K562 (cell line): ENCODE results near the gene ATP8A1. TPM values are rescaled to one million over a fixed set of nuclear protein-coding genes. Genes with fewer than 3 reads are reported as not detected.

Experiments used
- ATAC-seq: fragments of 200-7000 bp; cut with Tn5 transposase; 3 replicates; pipeline ENCODE4 v1.9.1; 2020; ENCODE audit warnings: moderate library complexity
- BruUV-seq: library from RNA; stranded (reverse); fragments of 400-500 nt; replicated peaks from 2 replicates; lab custom pipeline; 2021; lab: Mats Ljungman, UMichigan
- CTCF ChIA-PET: fragments of 300-600 bp; formaldehyde crosslinking; extraction: SDS; loops from one replicate; lab custom pipeline; 2021; ENCODE audit warnings: low intra/inter-chr PET ratio; lab: Yijun Ruan, JAX
- POLR2A ChIA-PET: fragments of 300-600, 350-650 bp; sonication (Branson Sonifier 250); formaldehyde crosslinking; extraction: SDS; loops from one replicate; lab custom pipeline; 2021; ENCODE audit warnings: antibody characterized with exemption, inconsistent platforms; lab: Yijun Ruan, JAX
- DNase-seq, 4 experiments: peaks; one replicate each; pipeline versions ENCODE4 v3.0.0 to v3.0.0-alpha.2; 2011 to 2018; ENCODE audit warnings: low spot score in 3 of 4, mixed read lengths in 3 of 4; ENCODE audit errors: extremely low read depth in 1 of 4
- FAIRE-seq: peaks from 2 replicates; lab custom pipeline; 2011; peaks lifted over from hg19 to GRCh38; lab: Jason Lieb, UNC
- H2AFZ ChIP-seq: 2 replicates; pipeline ENCODE4 v1.6.0; 2011; ENCODE audit warnings: low read depth, low read length, control low read depth, inconsistent platforms
- H3K27ac ChIP-seq: fragments of 200-600 bp; 3 replicates; pipeline ENCODE4 v1.8.0; 2011; ENCODE audit warnings: low read depth, mild to moderate bottlenecking, control low read depth, inconsistent platforms, low read length, moderate library complexity, mixed read lengths; ENCODE audit errors: extremely low read depth
- H3K27me3 ChIP-seq, 2 experiments: fragments of 300-600 bp in 1 of 2; 2 replicates in 1 of 2; 3 replicates in 1 of 2; pipeline versions ENCODE4 v1.6.0 to v1.8.0; 2011; ENCODE audit warnings: inconsistent platforms in 2 of 2, low read length in 2 of 2, mild to moderate bottlenecking in 1 of 2, mixed read lengths in 1 of 2, moderate library complexity in 1 of 2; ENCODE audit not compliant: control insufficient read depth in 2 of 2, insufficient read depth in 2 of 2
- H3K36me3 ChIP-seq: fragments of 300-600 bp; 3 replicates; pipeline ENCODE4 v1.8.0; 2011; ENCODE audit warnings: mild to moderate bottlenecking, low read length, inconsistent platforms; ENCODE audit not compliant: control insufficient read depth, insufficient read depth
- H3K4me1 ChIP-seq, 2 experiments: fragments of 200-600 bp in 1 of 2; replicated peaks in 1 of 2; 2 replicates in 1 of 2; 3 replicates in 1 of 2; pipeline versions ENCODE4 v1.5.1 to v1.8.0; 2011; ENCODE audit warnings: inconsistent platforms in 2 of 2, low read length in 2 of 2, mild to moderate bottlenecking in 1 of 2, mixed read lengths in 1 of 2, moderate library complexity in 1 of 2; ENCODE audit not compliant: control insufficient read depth in 2 of 2, insufficient read depth in 2 of 2
- H3K4me2 ChIP-seq: 2 replicates; pipeline ENCODE4 v1.6.1; 2011; ENCODE audit warnings: low read length, control low read depth, inconsistent platforms, mixed read lengths; ENCODE audit not compliant: insufficient read depth
- H3K4me3 ChIP-seq: fragments of 200-600 bp; sonication (generic), shearing (Covaris generic); 2 replicates; pipeline ENCODE4 v1.5.1; 2016; ENCODE audit warnings: control low read depth, inconsistent platforms
- H3K79me2 ChIP-seq: fragments of 200-600 bp; 3 replicates; pipeline ENCODE4 v1.8.0; 2011; ENCODE audit warnings: low read length, inconsistent platforms; ENCODE audit not compliant: control insufficient read depth, insufficient read depth
- H3K9ac ChIP-seq, 2 experiments: 2 replicates each; pipeline versions ENCODE4 v1.6.0 to v1.6.1; 2011; ENCODE audit warnings: low read depth in 2 of 2, low read length in 2 of 2, control low read depth in 1 of 2, inconsistent platforms in 1 of 2, mild to moderate bottlenecking in 1 of 2, mixed read lengths in 1 of 2; ENCODE audit not compliant: insufficient read depth in 1 of 2
- H3K9me1 ChIP-seq: one replicate; pipeline ENCODE4 v1.6.0; 2011; ENCODE audit warnings: inconsistent platforms, mild to moderate bottlenecking, low read length, moderate library complexity; ENCODE audit not compliant: control insufficient read depth, insufficient read depth
- H3K9me3 ChIP-seq: replicated peaks from 2 replicates; pipeline ENCODE4 v1.5.1; 2011; ENCODE audit warnings: low read depth, low read length, inconsistent platforms; ENCODE audit not compliant: control insufficient read depth, insufficient read depth
- H4K20me1 ChIP-seq: replicated peaks from 2 replicates; pipeline ENCODE4 v1.6.1; 2011; ENCODE audit warnings: low read length, inconsistent platforms, mixed read lengths; ENCODE audit not compliant: control insufficient read depth, insufficient read depth
- DDX20 ChIP-seq: fragments of 450-650 bp; IDR thresholded peaks from 2 replicates; pipeline ENCODE4 v1.6.1; 2016; ENCODE audit warnings: missing genetic modification characterization, low read depth, mild to moderate bottlenecking, missing compliant biosample characterization, moderate library complexity
- TSHZ1 ChIP-seq: fragments of 250-450 bp; sonication (Bioruptor Pico); IDR thresholded peaks from 2 replicates; pipeline ENCODE4 v1.4.0; 2020; ENCODE audit warnings: mild to moderate bottlenecking, moderate library complexity
- ZNF384 ChIP-seq: IDR thresholded peaks from 2 replicates; pipeline ENCODE4 v1.6.1; 2012; ENCODE audit warnings: low read depth, low read length, improper control_type of control experiment
- WGBS: fragments of 100-300 bp; shearing (Covaris generic); methylation state at CpG from one replicate; pipeline ENCODE4 v1.1.6; 2016; ENCODE audit warnings: low coverage, mixed read lengths; ENCODE audit not compliant: insufficient coverage; ENCODE audit errors: missing lambda C conversion rate; 5-methylcytosine and 5-hydroxymethylcytosine counted together
- in situ Hi-C: fragments of 300-500 bp; cut with MboI; formaldehyde crosslinking; loops from 4 replicates; pipeline ENCODE4 v1.15.0; 2018; ENCODE audit warnings: inconsistent platforms, mixed read lengths
- intact Hi-C: fragments of 100-400 bp; cut with micrococcal nuclease; formaldehyde crosslinking; loops from 2 replicates; pipeline ENCODE4 v1.14.2; 2022
- polyA plus RNA-seq, 8 experiments: library from polyadenylated mRNA; depleted of rRNA in 4 of 8; stranded (reverse) in 5 of 8; unstranded in 3 of 8; fragments of >200 nt; fragmentation: Nextera tagmentation in 2 of 8; fragmentation: Illumina TruSeq in 1 of 8; extraction: Ambion mirVana in 2 of 8; extraction: Trizol in 1 of 8; gene quantifications; 2 replicates each; pipeline versions ENCODE4 v1.2.1 to v1.2.3, GENCODE V29; 2011 to 2014; ENCODE audit warnings: inconsistent platforms in 1 of 8, missing spikeins in 1 of 8
- total RNA-seq, 7 experiments: library from RNA; depleted of rRNA in 6 of 7; stranded (reverse); fragments of >200 nt in 6 of 7; fragmentation: Illumina TruSeq in 2 of 7; extraction: Trizol in 2 of 7; gene quantifications; 2 replicates each; pipeline versions ENCODE4 v1.2.1 to v1.2.3, GENCODE V29; 2011 to 2021; ENCODE audit warnings: low replicate concordance in 1 of 7

Gene ATP8A1
- total and polyA plus RNA-seq, 9 of the 15 experiments (the other 6 are each of a cell fraction or from before 2014, with no cell fraction given), result 0.05 to 0.29 (median 0.07) TPM; not detected in 2

- TF ChIP-seq TSHZ1 (CRISPR knock-in tag) (no peak), DDX20 (tag) (no peak)
These were observed 23.1 kb downstream of the ATP8A1 start (continued) for GRCh38 chr4:42633605-42634388.

- no peaks in the 10 kb centered on the region for H3K79me2 ChIP-seq
- H4K20me1 ChIP-seq, result no peaks in the 10 kb centered on the region
- intact Hi-C loops (no loop called here), in situ Hi-C loops (no loop called here)
- H3K4me1 ChIP-seq, result no peaks in the 10 kb centered on the region; a peak in 1 of 5 replicates
- DNase-seq (no peak), ATAC-seq (no peak), FAIRE-seq (no peak)
- WGBS, result 0% methylated on average over 3 of the region's 3 CpGs
- no peaks in the 10 kb centered on the region for H3K27me3 ChIP-seq
- no peak overlapping the region for H3K9ac ChIP-seq
- no peaks in the 10 kb centered on the region for H3K9me1 ChIP-seq
- no peaks in the 10 kb centered on the region for H3K9me3 ChIP-seq
- BruUV-seq, result no TSS peak
- H3K36me3 ChIP-seq, result no peaks in the 10 kb centered on the region
- no peak for TF ChIP-seq ZNF384
- no peak for TF ChIP-seq DDX20 (tag)
- no peak overlapping the region for H3K27ac ChIP-seq
- ChIA-PET CTCF (no interaction called here), POLR2A (no interaction called here)
- H3K4me3 ChIP-seq, result no peak overlapping the region
- H2AFZ ChIP-seq, result no peak overlapping the region
- H3K4me2 ChIP-seq, result no peak overlapping the region
These were observed 24.1 kb downstream of the ATP8A1 start for GRCh38 chr4:42632653-42633382.
